Muscle of leg (tissue), 11 donors: Measurements from ENCODE around the gene PHIP. TPM values are rescaled to one million over a fixed set of nuclear protein-coding genes. Genes with fewer than 3 reads are reported as not detected.
A peak's percentile ranks its signal among the peaks of the same experiment; 100 is the strongest.

Experiments
- DNase-seq: peaks from one replicate; pipeline ENCODE4 v3.0.0; 2013
- H3K27ac ChIP-seq: one replicate; pipeline ENCODE4 v1.5.1; 2013; ENCODE audit warnings: mild to moderate bottlenecking, low read length, control low read depth
- H3K27me3 ChIP-seq: one replicate; pipeline ENCODE4 v1.6.1; 2013; ENCODE audit warnings: low read length; ENCODE audit not compliant: control insufficient read depth, insufficient read depth
- H3K36me3 ChIP-seq: one replicate; pipeline ENCODE4 v1.6.1; 2013; ENCODE audit warnings: low read length; ENCODE audit not compliant: control insufficient read depth, insufficient read depth
- H3K4me1 ChIP-seq: one replicate; pipeline ENCODE4 v1.6.1; 2013; ENCODE audit warnings: low read length; ENCODE audit not compliant: control insufficient read depth, insufficient read depth
- H3K4me3 ChIP-seq: one replicate; pipeline ENCODE4 v1.5.1; 2013; ENCODE audit warnings: low read length, control low read depth
- H3K9me3 ChIP-seq: replicated peaks from 2 replicates; pipeline ENCODE4 v1.6.1; 2013; ENCODE audit warnings: low read depth, low read length; ENCODE audit not compliant: control insufficient read depth
- WGBS: methylation state at CpG from one replicate; pipeline ENCODE4 v1.1.5; 2013; ENCODE audit warnings: missing lambda C conversion rate; ENCODE audit not compliant: insufficient coverage; 5-methylcytosine and 5-hydroxymethylcytosine counted together
- polyA plus RNA-seq, 8 donors: library from polyadenylated mRNA; unstranded; fragments of 120-200 nt; gene quantifications; one replicate each; pipeline versions ENCODE4 v1.2.1 to v1.2.3, GENCODE V29; 2013; ENCODE audit warnings: inconsistent platforms in 1 of 8, low replicate concordance in 1 of 8; ENCODE audit not compliant: insufficient read length in 8 of 8, insufficient read depth in 1 of 8
- total RNA-seq: library from RNA; stranded (reverse); fragments of 120-200 nt; gene quantifications from one replicate; pipeline ENCODE4 v1.2.4, GENCODE V29; 2013

Gene PHIP
- total and polyA plus RNA-seq, 9 donors = 15.3 to 31.1 (median 24.9) TPM

DNA sequence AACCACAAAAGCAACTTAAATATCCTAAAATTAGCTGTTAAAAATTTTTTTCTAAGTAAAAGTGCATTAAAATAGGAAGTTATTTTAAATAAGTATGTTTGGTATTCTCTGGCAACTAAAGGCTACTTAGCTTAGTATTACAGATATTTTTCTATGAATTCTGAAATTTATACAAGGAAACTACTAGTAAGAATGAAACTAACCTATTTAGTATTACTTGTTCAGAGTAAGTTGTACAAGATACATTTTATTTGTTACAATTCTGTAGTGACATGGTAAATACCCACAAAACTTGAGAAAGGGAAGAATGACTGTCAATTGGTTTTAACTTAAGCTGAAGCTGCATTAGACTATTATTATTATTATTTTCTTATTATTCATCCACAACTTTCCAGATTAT, 6.5 kb downstream of the PHIP start:
- Histone ChIP-seq H3K9me3 (no peaks in the 10 kb centered on the region), H3K27me3 (no peaks in the 10 kb centered on the region), H3K4me1 (no peaks in the 10 kb centered on the region), H3K4me3 (no peak overlapping the region), H3K36me3 (peaks cover 2% of the 10 kb centered on the region), H3K27ac (no peak overlapping the region)
- no peak for DNase-seq

GRCh38 chr6:79070206-79070825, 7.7 kb downstream of the PHIP start:
- Histone ChIP-seq H3K9me3 (no peaks in the 10 kb centered on the region), H3K27me3 (no peaks in the 10 kb centered on the region), H3K4me3 (no peak overlapping the region), H3K4me1 (no peaks in the 10 kb centered on the region), H3K27ac (no peak overlapping the region), H3K36me3 (peaks cover 2% of the 10 kb centered on the region)
- 71% methylated on average over 1 of the region's 5 CpGs for WGBS
- no peak for DNase-seq

- no peaks in the 10 kb centered on the region for H3K27me3 ChIP-seq
- no peak overlapping the region for H3K27ac ChIP-seq
- 94% methylated on average over 3 of the region's 4 CpGs for WGBS
- H3K4me1 ChIP-seq = no peaks in the 10 kb centered on the region
- H3K36me3 ChIP-seq = no peaks in the 10 kb centered on the region
- no peaks in the 10 kb centered on the region for H3K9me3 ChIP-seq
- H3K4me3 ChIP-seq = no peak overlapping the region
- DNase-seq = no peak
Observed at GRCh38 chr6:79066828-79067227, 11.2 kb downstream of the PHIP start.

- Histone ChIP-seq H3K9me3 (no peaks in the 10 kb centered on the region), H3K4me1 (no peaks in the 10 kb centered on the region), H3K36me3 (no peaks in the 10 kb centered on the region), H3K27me3 (no peaks in the 10 kb centered on the region), H3K27ac (no peak overlapping the region), H3K4me3 (no peak overlapping the region)
- no peak for DNase-seq
Observed at GRCh38 chr6:79066330-79066729, 11.7 kb downstream of the PHIP start.

DNA sequence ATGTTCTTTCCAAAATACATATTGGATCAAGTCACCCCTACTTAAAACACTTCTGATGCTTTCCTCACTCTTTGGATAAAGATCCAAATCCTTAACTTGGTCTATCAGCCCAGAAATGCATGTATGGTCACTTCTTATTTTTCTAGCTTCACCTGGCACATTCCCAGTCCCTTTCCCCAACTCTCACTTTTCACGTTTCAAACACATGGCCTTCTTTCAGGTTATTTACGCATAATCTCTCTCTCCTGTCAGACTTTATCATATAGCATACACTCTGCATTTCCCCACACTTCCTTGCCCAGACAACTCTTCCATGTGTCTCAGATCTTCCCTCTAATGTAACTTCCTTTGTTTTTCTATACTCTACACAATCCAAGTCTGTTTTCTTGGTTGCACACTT, 12.8 kb downstream of the PHIP start:
- H3K36me3 ChIP-seq = peaks cover 2% of the 10 kb centered on the region
- no peak overlapping the region for H3K27ac ChIP-seq
- H3K4me3 ChIP-seq = no peak overlapping the region
- H3K4me1 ChIP-seq = no peaks in the 10 kb centered on the region
- no peaks in the 10 kb centered on the region for H3K27me3 ChIP-seq
- 70% methylated on average over 2 of the region's 2 CpGs for WGBS
- no peak for DNase-seq
- H3K9me3 ChIP-seq = no peaks in the 10 kb centered on the region

GRCh38 chr6:79064635-79065034, 13.4 kb downstream of the PHIP start:
- Histone ChIP-seq H3K9me3 (no peaks in the 10 kb centered on the region), H3K36me3 (peaks cover 4% of the 10 kb centered on the region), H3K4me3 (no peak overlapping the region), H3K27ac (no peak overlapping the region), H3K4me1 (no peaks in the 10 kb centered on the region), H3K27me3 (no peaks in the 10 kb centered on the region)
- DNase-seq = peak; percentile 51

- no CpG with 5 or more reads among the region's 2 CpGs for WGBS
- DNase-seq = no peak
- H3K4me1 ChIP-seq = no peaks in the 10 kb centered on the region
Observed at GRCh38 chr6:79062708-79063107, 15.3 kb downstream of the PHIP start.

DNA sequence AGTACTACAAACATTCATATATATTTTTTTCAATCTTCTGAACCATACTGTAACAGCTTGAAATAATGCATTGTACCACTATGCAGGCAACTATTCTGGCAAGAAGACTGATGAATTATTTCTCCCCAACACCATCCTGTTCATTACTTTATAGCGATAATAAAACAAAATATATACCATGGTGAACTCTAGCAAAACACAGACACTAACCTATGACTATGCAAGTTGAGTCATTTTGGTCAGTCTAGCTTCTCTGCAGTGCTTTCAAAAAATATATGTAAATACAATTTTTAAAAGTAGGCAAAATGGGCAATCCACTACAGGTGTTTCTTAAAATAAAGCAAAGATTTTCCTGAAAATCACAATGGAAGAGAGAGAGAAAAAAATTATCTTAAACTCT, 20.3 kb downstream of the PHIP start:
- no peak overlapping the region for H3K4me3 ChIP-seq
- DNase-seq = no peak
- H3K27ac ChIP-seq = no peak overlapping the region
- 100% methylated on average over 1 of the region's 1 CpG for WGBS
- peaks cover 11% of the 10 kb centered on the region for H3K36me3 ChIP-seq
- H3K9me3 ChIP-seq = no peaks in the 10 kb centered on the region
- no peaks in the 10 kb centered on the region for H3K27me3 ChIP-seq
- H3K4me1 ChIP-seq = no peaks in the 10 kb centered on the region

More at GRCh38 chr6:79062708-79063107, 15.3 kb downstream of the PHIP start:
- Histone ChIP-seq H3K36me3 (peaks cover 4% of the 10 kb centered on the region), H3K9me3 (no peaks in the 10 kb centered on the region), H3K4me3 (no peak overlapping the region), H3K27ac (no peak overlapping the region), H3K27me3 (no peaks in the 10 kb centered on the region)

- Histone ChIP-seq H3K4me1 (no peaks in the 10 kb centered on the region), H3K4me3 (no peak overlapping the region), H3K9me3 (no peaks in the 10 kb centered on the region), H3K36me3 (peaks cover 14% of the 10 kb centered on the region), H3K27me3 (no peaks in the 10 kb centered on the region), H3K27ac (no peak overlapping the region)
- no peak for DNase-seq
- no CpG with 5 or more reads among the region's 1 CpG for WGBS
Observed at GRCh38 chr6:79056226-79056625, 21.8 kb downstream of the PHIP start.

DNA sequence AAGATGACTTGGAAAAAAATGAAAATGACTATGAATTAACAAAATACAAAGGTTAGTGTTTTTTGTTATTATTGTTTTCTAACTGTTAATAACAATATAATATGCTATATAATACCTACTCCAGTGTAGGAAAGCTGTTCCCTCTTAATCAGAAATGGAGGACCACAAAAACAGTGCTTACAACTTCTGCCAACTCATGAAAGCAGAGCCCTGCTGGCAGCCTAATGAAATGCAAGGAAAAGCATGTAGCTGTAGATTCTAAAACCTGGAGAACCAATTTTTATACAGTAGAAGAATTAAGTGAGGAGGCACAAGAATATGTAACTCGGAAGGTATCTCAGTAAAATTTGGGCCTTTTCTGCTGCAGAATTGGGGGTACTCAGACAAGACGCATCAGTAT, 29.4 kb downstream of the PHIP start:
- H3K27ac ChIP-seq = no peak overlapping the region
- DNase-seq = no peak
- H3K36me3 ChIP-seq = peaks cover 14% of the 10 kb centered on the region
- no peaks in the 10 kb centered on the region for H3K4me1 ChIP-seq
- H3K4me3 ChIP-seq = no peak overlapping the region
- WGBS = no CpG with 5 or more reads among the region's 2 CpGs
- H3K27me3 ChIP-seq = no peaks in the 10 kb centered on the region
- H3K9me3 ChIP-seq = no peaks in the 10 kb centered on the region

DNA sequence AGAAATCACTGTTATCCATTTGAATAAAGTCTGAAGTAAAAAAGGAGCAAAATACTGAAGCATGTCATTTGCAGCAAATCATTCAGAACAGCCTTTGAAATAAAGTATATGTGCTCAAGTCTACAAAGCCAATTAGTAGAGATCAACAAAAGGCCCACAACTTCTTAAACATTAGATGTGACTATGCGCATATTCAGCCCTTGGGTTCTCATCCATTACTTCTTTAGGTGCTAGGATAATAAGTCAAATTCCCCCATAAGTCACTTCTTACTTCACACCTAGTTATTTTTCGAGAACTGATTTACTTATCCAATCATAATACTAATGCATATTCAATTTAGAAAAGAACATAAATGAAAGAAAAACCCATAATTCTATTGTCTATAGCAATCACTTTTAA, 31.0 kb downstream of the PHIP start:
- no CpG with 5 or more reads among the region's 2 CpGs for WGBS
- no peak for DNase-seq
- Histone ChIP-seq H3K36me3 (peaks cover 9% of the 10 kb centered on the region), H3K4me3 (no peak overlapping the region), H3K9me3 (no peaks in the 10 kb centered on the region), H3K27me3 (no peaks in the 10 kb centered on the region), H3K27ac (no peak overlapping the region), H3K4me1 (no peaks in the 10 kb centered on the region)
